Measurements from ENCODE around the gene CNOT6. TPM values are rescaled to one million over a fixed set of nuclear protein-coding genes. Genes with fewer than 3 reads are reported as not detected.
A peak's percentile ranks its signal among the peaks of the same experiment; 100 is the strongest.

CNOT6 gene
- total and polyA plus RNA-seq, 5 experiments from 2014 or later, result 6.0 to 50.7 (median 11.1) TPM

DNA sequence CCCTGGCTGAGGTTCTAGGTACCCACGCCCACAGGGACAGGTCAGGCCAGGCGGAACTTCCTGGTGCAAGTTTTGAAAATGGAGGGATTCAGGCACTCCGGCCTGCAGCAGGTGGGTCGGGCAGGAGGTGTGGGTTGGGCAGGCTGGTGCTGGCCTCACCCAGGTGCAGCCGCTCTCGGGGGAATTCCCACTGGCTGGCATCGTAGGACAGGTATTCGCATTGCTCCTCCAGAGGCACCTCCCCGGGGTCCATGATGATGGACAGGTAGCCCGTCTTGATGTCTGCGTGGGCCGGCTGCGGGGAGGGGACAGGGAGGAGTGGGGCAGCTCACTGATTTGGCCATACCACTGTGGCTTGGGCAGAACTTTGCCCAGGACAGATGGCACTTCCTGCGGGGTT lies 125.8 kb downstream of the CNOT6 start:
- Mint-ChIP-seq H3K9me3 (no peaks in the 10 kb centered on the region), H3K4me3 (peak overlapping the region in 3 of 10 donors; percentile 8 to 63 (median 23)), H3K4me1 (peaks cover 17 to 29% (median 23%) of the 10 kb centered on the region in 4 donors), H3K36me3 (no peaks in the 10 kb centered on the region), H3K27me3 (peaks cover 0 to 3% (median 0%) of the 10 kb centered on the region in 5 donors), H3K27ac (no peak overlapping the region)
- no peak for ATAC-seq
- POLR2A ChIA-PET, result interaction anchor here (1.3 kb wide), 1 partner anchor 30 kb away, joined by 9 read pairs; the partner anchor contains the start of gene FLT4
- DNase-seq, result no peak

DNA sequence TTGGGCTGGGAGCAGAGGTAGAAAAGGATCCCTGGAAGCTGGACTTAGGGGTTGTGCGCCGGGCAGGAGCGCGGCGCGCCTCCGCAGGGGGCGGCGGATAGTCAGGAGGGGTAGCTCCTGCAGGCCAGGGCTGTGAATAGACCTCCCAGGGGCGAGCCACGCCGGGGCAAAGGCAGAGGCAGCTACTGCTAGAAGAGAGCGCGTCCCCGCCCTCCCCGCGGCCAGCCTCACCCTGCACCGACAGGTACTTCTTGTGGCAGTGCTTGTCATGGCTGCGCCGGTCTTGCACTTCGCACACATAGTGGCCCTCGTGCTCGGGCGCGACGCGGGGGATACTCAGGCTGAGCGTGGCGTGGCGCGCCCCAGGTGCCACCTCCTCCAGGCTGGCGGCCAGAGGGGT lies 127.1 kb downstream of the CNOT6 start:
- Mint-ChIP-seq H3K9me3 (no peaks in the 10 kb centered on the region), H3K27me3 (peaks cover 0 to 3% (median 0%) of the 10 kb centered on the region in 5 donors), H3K4me3 (no peak overlapping the region), H3K36me3 (no peaks in the 10 kb centered on the region), H3K4me1 (peaks cover 19 to 33% (median 28%) of the 10 kb centered on the region in 4 donors), H3K27ac (no peak overlapping the region)
- ATAC-seq (no peak), DNase-seq (no peak)
- POLR2A ChIA-PET, result interaction anchor here (0.6 to 1.2 kb wide), 3 partner anchors 19 to 57 kb away, joined by 3 read pairs; no protein-coding TSS in a partner anchor

DNA sequence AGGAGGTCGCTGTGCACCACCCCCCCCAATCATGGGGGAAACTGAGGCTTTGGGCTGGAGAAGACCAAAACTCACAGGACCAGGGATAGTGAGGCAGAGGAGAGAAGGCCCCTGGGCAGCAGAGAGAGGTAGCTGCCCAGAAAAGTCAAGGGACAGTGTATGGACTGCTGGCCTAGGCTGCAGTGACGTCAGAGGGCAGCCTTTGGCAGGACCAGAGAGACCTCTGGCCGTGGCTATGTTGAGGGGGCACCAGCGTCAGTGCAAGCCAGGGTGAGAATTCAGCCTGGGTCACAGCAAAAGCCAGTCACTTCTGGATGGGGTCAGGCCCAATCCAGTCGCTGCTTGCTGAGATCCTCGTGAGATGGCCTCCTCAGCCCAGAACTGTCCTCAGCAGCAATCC lies 128.7 kb downstream of the CNOT6 start:
- peak overlapping the region in 7 of 10 donors; percentile 25 to 87 (median 80) for H3K27ac Mint-ChIP-seq
- POLR2A ChIA-PET, result interaction anchor here (0.8 kb wide), 1 partner anchor 28 kb away, joined by 3 read pairs; no protein-coding TSS in a partner anchor

DNA sequence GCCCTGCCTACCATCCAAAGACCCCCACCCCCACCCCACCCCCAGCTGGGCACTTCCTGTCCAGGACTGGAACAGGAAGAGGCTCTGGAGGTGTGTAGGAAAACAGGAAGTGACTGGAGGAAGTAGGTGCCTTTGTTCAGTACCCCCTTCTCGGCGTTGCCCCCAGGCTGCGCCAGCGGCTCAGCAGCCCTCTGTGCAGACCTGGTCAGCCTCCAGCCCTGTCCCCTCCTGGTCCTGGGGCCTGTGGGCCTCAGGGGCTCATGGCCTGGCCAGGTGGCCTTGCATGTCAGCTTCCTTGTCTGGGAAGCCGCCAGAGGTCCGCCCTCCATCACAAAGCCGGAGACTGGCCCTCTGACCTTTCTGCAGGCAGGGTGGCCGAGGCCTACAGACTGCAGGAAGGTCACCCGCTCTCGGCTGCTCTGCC lies 129.2 kb downstream of the CNOT6 start:
- peaks cover 21 to 36% (median 28%) of the 10 kb centered on the region in 4 donors for H3K4me1 Mint-ChIP-seq
- DNase-seq (no peak), ATAC-seq (no peak)
- no peaks in the 10 kb centered on the region for H3K36me3 Mint-ChIP-seq
- POLR2A ChIA-PET, result interaction anchor here (0.8 kb wide), 1 partner anchor 27 kb away, joined by 3 read pairs; no protein-coding TSS in a partner anchor
- H3K27ac Mint-ChIP-seq, result peak overlapping the region in 6 of 10 donors; percentile 30 to 95 (median 85)
- peak overlapping the region in 4 of 10 donors; percentile 13 to 85 (median 72) for H3K4me3 Mint-ChIP-seq
- H3K9me3 Mint-ChIP-seq, result no peaks in the 10 kb centered on the region
- peaks cover 0 to 1% (median 0%) of the 10 kb centered on the region in 5 donors for H3K27me3 Mint-ChIP-seq

More for the DNA sequence above, 128.7 kb downstream of the CNOT6 start:
- H3K4me1 Mint-ChIP-seq, result peaks cover 22 to 36% (median 28%) of the 10 kb centered on the region in 4 donors
- ATAC-seq (no peak), DNase-seq (no peak)
- H3K9me3 Mint-ChIP-seq, result no peaks in the 10 kb centered on the region
- peak overlapping the region in 4 of 10 donors; percentile 9 to 38 (median 27) for H3K4me3 Mint-ChIP-seq
- H3K27me3 Mint-ChIP-seq, result peaks cover 0 to 3% (median 0%) of the 10 kb centered on the region in 5 donors
- H3K36me3 Mint-ChIP-seq, result no peaks in the 10 kb centered on the region

DNA sequence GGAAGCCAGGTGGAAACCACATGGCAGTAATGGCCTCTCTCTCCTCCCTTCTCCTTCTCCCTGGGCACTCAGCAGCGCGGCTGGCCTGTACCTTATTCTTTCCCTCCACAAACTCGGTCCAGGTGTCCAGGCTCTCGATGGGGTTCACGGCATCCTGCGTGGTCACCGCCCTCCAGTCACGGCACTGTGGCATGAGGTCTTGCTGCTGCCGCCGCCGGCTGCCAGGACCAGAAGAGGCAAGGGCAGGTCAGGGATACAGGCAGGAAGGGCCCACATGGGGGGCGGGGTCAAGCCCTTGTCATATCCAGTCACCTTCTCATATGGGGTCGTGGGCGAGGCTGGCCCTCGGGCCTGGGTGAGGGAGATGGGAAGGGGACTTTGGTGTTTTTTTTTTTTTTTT lies 129.7 kb downstream of the CNOT6 start:
- H3K27ac Mint-ChIP-seq, result peak overlapping the region in 8 of 10 donors; percentile 30 to 95 (median 68)
- no peaks in the 10 kb centered on the region for H3K27me3 Mint-ChIP-seq
- ATAC-seq (no peak), DNase-seq (no peak)
- H3K4me1 Mint-ChIP-seq, result peaks cover 20 to 36% (median 28%) of the 10 kb centered on the region in 4 donors
- POLR2A ChIA-PET, result interaction anchor here (0.6 kb wide), 1 partner anchor 32 kb away, joined by 8 read pairs; no protein-coding TSS in a partner anchor
- H3K36me3 Mint-ChIP-seq, result no peaks in the 10 kb centered on the region
- H3K4me3 Mint-ChIP-seq, result peak overlapping the region in 6 of 10 donors; percentile 26 to 85 (median 69)
- H3K9me3 Mint-ChIP-seq, result no peaks in the 10 kb centered on the region

DNA sequence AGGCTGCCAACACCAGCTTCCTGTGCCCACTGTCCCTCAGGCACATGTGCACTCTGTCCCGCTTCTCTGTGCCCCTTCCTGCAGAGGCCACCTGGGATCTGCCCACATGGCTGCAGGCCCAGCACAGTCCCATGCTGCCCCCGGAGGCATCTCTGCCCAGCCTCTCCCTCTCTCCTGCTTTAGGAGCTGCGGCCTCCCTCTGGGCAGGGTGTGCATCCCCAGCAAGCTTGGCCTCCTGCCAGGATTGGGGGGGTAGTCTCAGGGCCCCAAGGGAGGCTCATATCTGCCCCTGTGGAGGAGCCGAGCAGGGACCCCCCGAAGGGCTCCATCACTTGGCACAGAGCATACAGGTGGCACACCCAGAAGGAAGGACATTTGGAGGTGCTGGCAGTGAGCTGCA lies 130.4 kb downstream of the CNOT6 start:
- POLR2A ChIA-PET, result no interaction called here
- Mint-ChIP-seq H3K27ac (peak overlapping the region in 8 of 10 donors; percentile 22 to 87 (median 73)), H3K4me3 (peak overlapping the region in 7 of 10 donors; percentile 9 to 78 (median 41)), H3K27me3 (no peaks in the 10 kb centered on the region), H3K4me1 (peaks cover 20 to 36% (median 28%) of the 10 kb centered on the region in 4 donors), H3K9me3 (no peaks in the 10 kb centered on the region), H3K36me3 (no peaks in the 10 kb centered on the region)
- DNase-seq (no peak), ATAC-seq (no peak)

DNA sequence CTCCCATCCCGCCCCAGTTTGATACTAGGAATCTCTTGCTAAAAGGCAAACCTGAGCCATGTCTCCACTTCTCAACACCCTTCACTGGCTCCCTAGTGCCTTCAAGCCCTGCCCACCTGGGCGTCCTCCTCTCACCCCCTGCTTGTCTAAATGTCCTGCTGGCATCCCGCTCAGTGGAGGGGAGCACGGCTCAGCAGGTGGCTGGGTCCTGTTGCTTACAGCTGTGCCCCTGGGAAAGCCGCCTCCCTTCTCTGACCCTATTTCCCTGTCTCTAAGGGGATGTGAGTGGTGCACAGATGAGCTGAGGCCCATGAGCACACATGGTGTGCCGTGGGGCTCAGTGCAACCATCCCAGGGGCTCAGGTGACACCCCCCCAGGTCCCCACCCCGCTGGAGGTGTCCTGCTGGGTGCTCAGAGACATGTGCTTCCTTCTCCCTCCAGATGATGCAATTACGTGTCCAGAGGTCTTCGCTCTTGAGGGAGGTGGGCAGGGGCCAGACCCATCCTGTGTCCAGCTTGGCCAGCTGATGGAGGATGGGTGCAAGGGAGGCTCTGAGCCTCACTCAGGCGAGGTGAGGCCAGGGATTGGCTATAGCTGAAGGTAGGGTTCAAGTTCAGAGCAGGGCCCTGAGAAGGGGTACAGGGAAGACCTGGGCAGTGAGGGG lies 131.1 kb downstream of the CNOT6 start:
- DNase-seq (no peak), ATAC-seq (no peak)
- Mint-ChIP-seq H3K36me3 (no peaks in the 10 kb centered on the region), H3K4me3 (peak overlapping the region in 3 of 10 donors; percentile 9 to 57 (median 40)), H3K27me3 (no peaks in the 10 kb centered on the region), H3K27ac (peak overlapping the region in 8 of 10 donors; percentile 22 to 89 (median 78)), H3K4me1 (peaks cover 20 to 36% (median 28%) of the 10 kb centered on the region in 4 donors), H3K9me3 (no peaks in the 10 kb centered on the region)
- POLR2A ChIA-PET, result interaction anchor here (0.8 kb wide), 1 partner anchor 9 kb away, joined by 3 read pairs; no protein-coding TSS in a partner anchor

DNA sequence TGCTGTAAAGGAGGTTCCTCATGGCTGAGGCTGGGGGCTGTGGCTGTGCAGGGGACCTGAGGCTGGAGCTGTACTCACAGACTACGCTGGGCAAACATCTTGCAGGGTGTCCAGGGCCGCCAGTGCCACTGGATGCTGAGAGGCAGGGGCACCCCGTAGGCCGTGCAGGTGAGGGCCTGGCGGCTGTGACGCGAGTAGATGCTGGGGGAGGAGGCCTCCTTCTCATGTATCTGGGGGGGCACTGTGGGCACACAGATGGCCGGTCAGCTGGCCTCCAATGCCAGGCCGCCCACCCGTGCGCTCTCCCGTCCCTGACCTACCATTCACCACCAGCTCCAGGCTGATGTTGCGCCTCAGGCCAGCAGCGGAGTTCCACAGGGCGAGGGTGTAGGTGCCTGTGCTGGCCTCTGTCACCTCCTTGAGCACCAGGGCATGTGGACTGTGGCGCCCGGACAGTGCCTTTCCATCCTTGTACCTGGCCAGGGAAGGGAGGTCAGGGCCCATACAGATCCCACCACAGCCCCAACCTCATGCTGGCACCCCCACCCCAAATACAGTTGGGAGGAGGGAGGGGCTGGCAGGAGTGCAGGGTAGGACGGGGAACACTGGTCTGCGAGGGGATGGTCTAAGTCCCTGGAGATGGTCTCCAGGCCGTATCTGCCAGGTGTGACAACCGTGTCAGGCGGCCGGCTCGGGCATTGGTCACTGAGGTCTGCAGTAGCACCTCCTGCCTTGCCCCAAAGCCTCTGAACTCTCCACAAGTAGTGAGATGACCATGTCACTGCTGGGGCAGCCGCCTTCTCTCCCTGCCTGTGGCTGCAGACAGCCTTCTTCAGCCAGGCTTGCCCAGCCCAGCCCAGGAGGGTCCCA lies 131.8 kb downstream of the CNOT6 start:
- no peak overlapping the region for H3K4me3 Mint-ChIP-seq
- H3K9me3 Mint-ChIP-seq, result no peaks in the 10 kb centered on the region

DNA sequence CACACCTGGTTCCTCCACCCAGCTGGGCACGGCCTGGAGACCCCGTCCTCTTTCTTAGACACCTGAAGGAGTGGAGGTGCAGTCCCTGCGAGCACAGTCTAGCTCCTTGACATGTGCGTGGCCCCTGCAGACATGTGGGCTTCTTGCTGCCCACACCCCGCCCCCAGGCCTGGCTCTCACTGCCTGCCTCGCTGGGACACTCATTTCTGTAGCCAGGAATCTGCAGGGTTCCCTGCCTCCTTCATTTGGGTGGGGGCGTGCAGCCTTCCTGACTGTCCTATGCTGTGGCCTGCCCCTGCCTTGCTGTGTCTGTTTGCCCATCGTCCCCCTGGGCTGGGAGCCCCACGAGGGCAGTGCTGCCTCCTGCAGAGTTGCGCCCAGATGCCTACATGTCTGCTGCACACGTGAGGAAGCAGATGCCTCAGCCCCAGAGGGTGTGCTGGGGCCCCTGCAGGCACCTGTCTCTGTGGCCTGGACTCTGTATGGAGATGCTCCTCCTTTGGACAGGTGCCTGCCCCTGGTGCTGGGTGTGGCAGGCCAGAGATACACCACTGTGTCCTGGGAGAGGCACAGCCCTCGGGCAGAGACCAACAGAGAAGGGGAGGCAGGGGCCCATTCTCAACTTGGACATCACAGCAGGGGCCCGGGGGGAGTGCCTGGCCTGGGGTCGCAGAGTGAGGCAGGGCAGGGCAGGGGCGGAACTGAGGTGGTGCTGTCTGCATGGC lies 132.6 kb downstream of the CNOT6 start:
- Mint-ChIP-seq H3K27ac (peak overlapping the region in 6 of 10 donors; percentile 15 to 76 (median 60)), H3K36me3 (no peaks in the 10 kb centered on the region), H3K9me3 (no peaks in the 10 kb centered on the region), H3K4me1 (peaks cover 19 to 34% (median 28%) of the 10 kb centered on the region in 4 donors), H3K4me3 (no peak overlapping the region), H3K27me3 (no peaks in the 10 kb centered on the region)
- POLR2A ChIA-PET, result no interaction called here
- DNase-seq (no peak), ATAC-seq (no peak)

More for the DNA sequence above, 131.8 kb downstream of the CNOT6 start:
- DNase-seq, result no peak
- Mint-ChIP-seq H3K27ac (peak overlapping the region in 5 of 10 donors; percentile 15 to 87 (median 70)), H3K4me1 (peaks cover 19 to 34% (median 28%) of the 10 kb centered on the region in 4 donors), H3K27me3 (no peaks in the 10 kb centered on the region), H3K36me3 (no peaks in the 10 kb centered on the region)
- POLR2A ChIA-PET, result interaction anchor here (0.8 kb wide), 1 partner anchor 10 kb away, joined by 3 read pairs; no protein-coding TSS in a partner anchor
- no peak for ATAC-seq

DNA sequence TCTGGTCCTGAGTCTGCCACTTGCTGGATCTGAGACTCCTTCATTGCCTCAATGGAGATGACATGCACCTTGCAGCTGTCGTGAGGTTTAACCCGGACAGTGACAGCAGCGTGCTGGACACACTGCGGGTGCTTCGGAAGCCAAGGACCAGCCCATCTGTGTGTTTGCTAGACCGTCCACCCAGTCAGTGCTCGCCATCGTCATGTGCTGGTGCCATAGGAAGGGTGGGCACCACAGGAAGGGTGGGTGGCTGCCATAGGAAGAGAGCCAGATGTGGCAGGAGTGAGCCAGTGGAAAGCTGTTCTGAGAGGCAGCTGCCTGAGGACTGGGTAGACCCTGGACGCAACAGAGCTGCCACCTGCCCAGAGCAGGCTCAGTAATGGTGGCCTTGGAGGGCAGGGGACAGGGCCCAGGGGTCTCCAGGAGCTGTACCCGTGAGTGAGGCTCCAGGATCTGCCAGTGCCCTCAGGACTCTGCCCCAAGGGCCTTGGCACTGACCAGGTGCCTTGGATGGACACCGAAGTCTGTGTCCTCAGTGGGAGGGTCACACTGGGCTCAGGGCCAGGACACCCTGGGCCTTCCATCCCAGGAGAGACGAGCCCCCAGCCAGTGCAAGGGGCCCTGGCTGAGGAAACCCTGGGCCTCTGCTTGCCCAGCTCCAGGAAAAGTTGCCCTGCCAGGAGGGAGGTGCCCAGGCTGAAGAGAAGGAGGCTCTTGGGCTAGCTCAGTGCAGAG lies 133.4 kb downstream of the CNOT6 start:
- peaks cover 17 to 28% (median 22%) of the 10 kb centered on the region in 4 donors for H3K4me1 Mint-ChIP-seq
- H3K4me3 Mint-ChIP-seq, result no peak overlapping the region
- no peaks in the 10 kb centered on the region for H3K9me3 Mint-ChIP-seq
- DNase-seq, result peak in 1 of 10 donors; percentile 15
- H3K36me3 Mint-ChIP-seq, result no peaks in the 10 kb centered on the region
- H3K27ac Mint-ChIP-seq, result peak overlapping the region in 1 of 10 donors; percentile 18
- no peak for ATAC-seq
- POLR2A ChIA-PET, result interaction anchor here (0.6 kb wide), 1 partner anchor 175 kb away, joined by 4 read pairs; the partner anchor contains the start of gene MGAT1
- no peaks in the 10 kb centered on the region for H3K27me3 Mint-ChIP-seq

Data from naive thymus-derived CD8-positive, alpha-beta T cell (primary cell).